ENCODE data around the gene CD27.
"Not testable (repeated sequence)": the region's sequence is repeated elsewhere in the genome, so short reads cannot be mapped to it uniquely, and the experiment has no call there.

DNA sequence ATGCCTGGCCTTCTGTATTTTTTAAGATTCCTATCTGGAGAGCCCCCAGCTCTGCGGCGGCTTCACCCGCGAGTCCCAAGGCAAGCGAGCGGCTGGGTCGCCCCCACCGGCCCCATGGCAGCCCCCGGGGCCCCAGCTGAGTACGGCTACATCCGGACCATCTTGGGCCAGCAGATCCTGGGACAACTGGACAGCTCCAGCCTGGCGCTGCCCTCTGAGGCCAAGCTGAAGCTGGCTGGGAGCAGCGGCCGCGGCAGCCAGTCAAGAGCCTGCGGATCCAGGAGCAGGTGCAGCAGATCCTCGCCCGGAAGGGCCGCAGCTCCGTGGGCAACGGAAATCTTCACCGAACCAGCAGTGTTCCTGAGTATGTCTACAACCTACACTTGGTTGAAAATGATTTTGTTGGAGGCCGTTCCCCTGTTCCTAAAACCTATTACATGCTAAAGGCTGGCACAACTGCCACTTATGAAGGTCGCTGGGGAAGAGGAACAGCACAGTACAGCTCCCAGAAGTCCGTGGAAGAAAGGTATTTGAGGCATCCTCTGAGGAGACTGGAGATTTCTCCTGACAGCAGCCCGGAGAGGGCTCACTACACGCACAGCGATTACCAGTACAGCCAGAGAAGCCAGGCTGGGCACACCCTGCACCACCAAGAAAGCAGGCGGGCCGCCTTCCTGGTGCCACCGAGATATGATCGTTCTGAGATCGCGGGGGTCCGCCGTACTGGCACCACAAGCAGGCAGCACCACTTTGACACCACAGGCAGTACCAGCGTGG, 33.0 kb downstream of the CD27 start:
- not testable (repeated sequence) for TF ChIP-seq ZNF530 (tag by site-specific recombination; IDR thresholded peaks at IDR 0.05; ENCODE audit: low read depth); ZNF785 (tag by site-specific recombination; IDR thresholded peaks at IDR 0.05); ZNF274 (IDR thresholded peaks at IDR 0.05; ENCODE audit: low read length); ZNF274 (tag by site-specific recombination; IDR thresholded peaks at IDR 0.05; ENCODE audit: borderline replicate concordance); ZNF184 (tag by site-specific recombination; IDR thresholded peaks at IDR 0.05); ZXDB (tag by site-specific recombination; IDR thresholded peaks at IDR 0.05); ZNF549 (tag by site-specific recombination; IDR thresholded peaks at IDR 0.05); ZNF292 (tag by site-specific recombination; IDR thresholded peaks at IDR 0.05; ENCODE audit: borderline replicate concordance, low read depth); ZEB2 (tag by site-specific recombination; IDR thresholded peaks at IDR 0.05)
- TF ChIP-seq, protein P1, sequence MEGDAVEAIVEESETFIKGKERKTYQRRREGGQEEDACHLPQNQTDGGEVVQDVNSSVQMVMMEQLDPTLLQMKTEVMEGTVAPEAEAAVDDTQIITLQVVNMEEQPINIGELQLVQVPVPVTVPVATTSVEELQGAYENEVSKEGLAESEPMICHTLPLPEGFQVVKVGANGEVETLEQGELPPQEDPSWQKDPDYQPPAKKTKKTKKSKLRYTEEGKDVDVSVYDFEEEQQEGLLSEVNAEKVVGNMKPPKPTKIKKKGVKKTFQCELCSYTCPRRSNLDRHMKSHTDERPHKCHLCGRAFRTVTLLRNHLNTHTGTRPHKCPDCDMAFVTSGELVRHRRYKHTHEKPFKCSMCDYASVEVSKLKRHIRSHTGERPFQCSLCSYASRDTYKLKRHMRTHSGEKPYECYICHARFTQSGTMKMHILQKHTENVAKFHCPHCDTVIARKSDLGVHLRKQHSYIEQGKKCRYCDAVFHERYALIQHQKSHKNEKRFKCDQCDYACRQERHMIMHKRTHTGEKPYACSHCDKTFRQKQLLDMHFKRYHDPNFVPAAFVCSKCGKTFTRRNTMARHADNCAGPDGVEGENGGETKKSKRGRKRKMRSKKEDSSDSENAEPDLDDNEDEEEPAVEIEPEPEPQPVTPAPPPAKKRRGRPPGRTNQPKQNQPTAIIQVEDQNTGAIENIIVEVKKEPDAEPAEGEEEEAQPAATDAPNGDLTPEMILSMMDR (tag by site-specific recombination; IDR thresholded peaks at IDR 0.05), result not testable (repeated sequence)
